Activated CD4-positive, alpha-beta T cell treated with anti-CD3 and anti-CD28 coated beads, Interleukin-2, amount 10 ng/mL, durations not matched to agents 7 days and 5 days (primary cell): Measurements from ENCODE around the gene PANX2. TPM values are rescaled to one million over a fixed set of nuclear protein-coding genes. Genes with fewer than 3 reads are reported as not detected.

Source experiments
- CTCF ChIA-PET: fragments of 350-600 bp; sonication (Branson Sonifier 250); formaldehyde crosslinking; loops from one replicate; lab custom pipeline; 2021; ENCODE audit warnings: antibody characterized with exemption; lab: Charles Lee
- POLR2A ChIA-PET: fragments of 350-600 bp; sonication (Branson Sonifier 250); formaldehyde crosslinking; loops from one replicate; lab custom pipeline; 2021; ENCODE audit warnings: antibody characterized with exemption; lab: Charles Lee
- DNase-seq: peaks from one replicate; pipeline ENCODE4 v3.0.0-alpha.2; 2020
- H3K27ac Mint-ChIP-seq: one replicate; pipeline ENCODE4 v1.8.0; 2021; ENCODE audit warnings: mild to moderate bottlenecking, moderate library complexity, mixed read lengths
- H3K27me3 Mint-ChIP-seq: one replicate; pipeline ENCODE4 v1.8.0; 2021; ENCODE audit warnings: mixed read lengths
- H3K36me3 Mint-ChIP-seq: one replicate; pipeline ENCODE4 v1.8.0; 2021; ENCODE audit warnings: low read depth, mixed read lengths
- H3K4me1 Mint-ChIP-seq: one replicate; pipeline ENCODE4 v1.8.0; 2021; ENCODE audit warnings: mixed read lengths
- H3K4me3 Mint-ChIP-seq: one replicate; pipeline ENCODE4 v1.8.0; 2021; ENCODE audit warnings: mild to moderate bottlenecking, moderate library complexity, mixed read lengths
- H3K9me3 Mint-ChIP-seq: one replicate; pipeline ENCODE4 v1.8.0; 2021; ENCODE audit warnings: mixed read lengths
- total RNA-seq, 2 experiments: library from RNA; stranded (reverse); gene quantifications; one replicate each; pipeline ENCODE4 v1.2.3, GENCODE V29; 2021

Gene PANX2
- total RNA-seq, 2 experiments from 2014 or later: 0.10 TPM

DNA sequence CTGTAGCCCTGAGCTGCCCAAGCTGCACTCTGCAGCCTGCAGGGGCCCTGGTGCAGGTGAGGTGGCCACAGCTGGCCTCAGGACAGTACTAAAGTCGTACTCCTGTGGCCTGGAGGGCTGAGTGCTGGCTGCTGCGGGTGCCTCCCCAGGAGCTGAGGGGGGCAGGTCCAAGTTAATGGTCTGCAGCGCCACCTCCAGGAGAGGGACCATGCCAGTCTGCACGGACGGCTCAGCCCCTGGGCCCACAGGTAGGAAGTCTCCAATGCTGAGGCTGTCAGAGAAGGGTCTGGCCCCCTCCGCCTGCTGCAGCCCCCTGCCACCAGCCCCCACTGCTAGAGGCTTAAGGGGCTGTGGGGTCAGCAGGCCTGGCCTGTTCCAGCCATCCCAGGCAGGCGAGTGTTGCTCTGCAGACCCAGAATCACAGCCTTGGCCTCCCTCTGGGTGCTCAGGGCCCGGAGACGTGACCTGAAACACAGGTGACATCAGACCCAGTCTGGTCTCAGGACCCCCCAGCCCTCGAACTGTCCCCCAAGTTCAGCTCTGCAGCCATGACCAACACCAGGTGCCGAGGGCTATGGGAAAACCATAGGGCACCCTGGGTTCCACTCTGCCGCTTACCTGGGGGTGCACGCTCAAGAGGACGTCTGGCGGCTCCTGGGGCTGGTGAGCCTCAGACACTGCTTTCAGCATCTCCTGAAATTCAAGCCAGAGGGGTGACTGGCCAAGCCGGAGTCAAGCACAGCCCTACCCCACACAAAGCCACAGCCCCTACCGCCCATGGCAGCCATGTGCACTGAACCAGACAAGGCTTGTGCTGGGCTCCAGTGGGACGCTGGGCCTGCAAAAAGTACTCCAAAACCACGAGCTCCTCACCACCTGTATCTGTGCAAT, 51.1 kb downstream of the PANX2 start:
- CTCF ChIA-PET: interaction anchor here (1.3 to 1.5 kb wide), 2 partner anchors 18 to 138 kb away, joined by 3 to 4 read pairs; no protein-coding TSS in a partner anchor
- no peaks in the 10 kb centered on the region for H3K27me3 Mint-ChIP-seq
- no peak overlapping the region for H3K27ac Mint-ChIP-seq
- POLR2A ChIA-PET: no interaction called here
- peaks cover 23% of the 10 kb centered on the region for H3K36me3 Mint-ChIP-seq
- no peak overlapping the region for H3K4me3 Mint-ChIP-seq
- no peaks in the 10 kb centered on the region for H3K9me3 Mint-ChIP-seq
- no peak for DNase-seq
- no peaks in the 10 kb centered on the region for H3K4me1 Mint-ChIP-seq

DNA sequence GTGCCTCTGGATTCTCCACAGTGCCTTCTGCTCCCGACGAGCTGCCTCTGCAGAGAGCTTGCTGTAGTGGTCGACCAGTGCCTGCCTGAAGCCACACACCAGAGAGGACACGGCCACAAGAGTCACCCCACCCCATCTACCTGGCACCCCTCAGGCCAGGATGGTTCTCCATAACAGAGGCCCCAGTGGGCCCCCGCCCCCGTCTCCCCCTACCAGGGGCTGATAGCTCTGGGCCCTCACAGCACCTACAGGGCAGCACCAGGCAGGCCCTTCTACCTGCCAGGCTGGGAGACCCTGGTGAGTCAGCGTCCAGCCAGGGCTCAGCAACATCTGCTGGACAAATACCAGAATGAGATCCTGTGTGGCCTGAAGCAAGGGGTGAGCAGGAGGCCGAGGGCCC, 52.0 kb downstream of the PANX2 start:
- no peak for DNase-seq
- Mint-ChIP-seq H3K9me3 (no peaks in the 10 kb centered on the region), H3K27ac (no peak overlapping the region), H3K4me1 (no peaks in the 10 kb centered on the region), H3K27me3 (no peaks in the 10 kb centered on the region), H3K4me3 (no peak overlapping the region), H3K36me3 (peaks cover 22% of the 10 kb centered on the region)
- CTCF ChIA-PET: no interaction called here
- POLR2A ChIA-PET: no interaction called here

GRCh38 chr22:50224071-50224470, 53.5 kb downstream of the PANX2 start:
- Mint-ChIP-seq H3K27ac (no peak overlapping the region), H3K9me3 (no peaks in the 10 kb centered on the region), H3K4me1 (no peaks in the 10 kb centered on the region), H3K36me3 (peaks cover 22% of the 10 kb centered on the region), H3K27me3 (no peaks in the 10 kb centered on the region), H3K4me3 (no peak overlapping the region)
- POLR2A ChIA-PET: no interaction called here
- no peak for DNase-seq
- CTCF ChIA-PET: no interaction called here

GRCh38 chr22:50225200-50225969, 54.9 kb downstream of the PANX2 start:
- DNase-seq: no peak
- no peaks in the 10 kb centered on the region for H3K4me1 Mint-ChIP-seq
- ChIA-PET CTCF (no interaction called here), POLR2A (no interaction called here)
- H3K27ac Mint-ChIP-seq: no peak overlapping the region
- H3K4me3 Mint-ChIP-seq: no peak overlapping the region
- no peaks in the 10 kb centered on the region for H3K27me3 Mint-ChIP-seq
- H3K36me3 Mint-ChIP-seq: peaks cover 25% of the 10 kb centered on the region
- H3K9me3 Mint-ChIP-seq: no peaks in the 10 kb centered on the region

DNA sequence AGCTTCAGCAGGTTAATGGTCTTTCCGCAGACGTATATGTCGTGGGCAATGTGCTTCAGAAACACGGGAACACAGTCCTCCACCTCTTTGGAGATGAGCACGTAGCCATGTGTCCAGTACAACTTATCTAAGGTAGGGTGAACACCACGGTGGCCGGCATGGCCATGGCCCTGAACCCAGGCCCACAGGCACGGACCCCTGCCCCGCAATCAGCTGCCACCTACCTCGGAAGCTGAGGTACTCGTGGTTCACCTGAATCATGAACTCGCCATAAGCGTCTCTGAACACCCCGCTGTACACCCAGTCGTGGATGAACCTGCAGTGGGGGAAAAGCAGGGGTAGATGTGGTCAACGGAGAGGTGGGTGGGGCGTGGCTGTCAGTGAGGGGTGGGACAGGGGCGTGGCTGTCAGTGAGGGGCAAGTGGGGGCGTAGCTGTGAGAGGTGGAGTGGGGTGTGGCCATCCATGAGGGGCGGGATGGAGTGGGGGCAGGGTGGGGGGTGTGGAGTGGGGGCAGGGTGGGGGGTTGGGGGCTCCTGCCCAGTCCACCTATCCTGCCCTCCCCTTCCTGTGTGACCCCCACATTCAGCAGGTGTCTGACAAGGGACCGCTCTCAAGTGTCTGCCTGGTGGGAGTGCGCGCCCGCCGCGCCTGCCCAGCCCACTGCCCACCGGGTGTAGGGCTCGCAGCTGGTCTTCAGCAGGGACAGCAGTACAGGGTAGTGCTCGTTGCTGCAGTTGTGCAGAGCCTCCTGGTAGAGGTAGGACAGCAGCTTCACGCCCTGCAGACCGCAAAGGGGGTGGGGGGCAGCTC, 55.7 kb downstream of the PANX2 start:
- no peak overlapping the region for H3K4me3 Mint-ChIP-seq
- DNase-seq: no peak
- no peak overlapping the region for H3K27ac Mint-ChIP-seq
- CTCF ChIA-PET: no interaction called here
- H3K4me1 Mint-ChIP-seq: no peaks in the 10 kb centered on the region
- POLR2A ChIA-PET: no interaction called here
- peaks cover 20% of the 10 kb centered on the region for H3K36me3 Mint-ChIP-seq
- no peaks in the 10 kb centered on the region for H3K9me3 Mint-ChIP-seq
- H3K27me3 Mint-ChIP-seq: no peaks in the 10 kb centered on the region

DNA sequence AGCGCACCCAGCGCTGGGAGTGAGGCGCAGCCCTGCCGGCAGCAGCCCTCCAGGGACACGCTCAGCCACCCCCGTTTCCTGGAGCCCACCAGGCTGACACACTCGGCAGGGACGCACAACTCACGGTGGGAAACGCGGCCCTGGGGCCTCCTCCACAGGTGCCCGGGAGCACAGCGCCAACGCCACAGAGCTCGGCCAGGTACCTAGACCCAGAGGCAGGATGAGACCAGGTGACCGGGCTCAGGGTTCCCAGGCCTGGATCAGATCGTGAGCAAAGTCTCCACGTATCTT, 56.3 kb downstream of the PANX2 start:
- Mint-ChIP-seq H3K4me3 (no peak overlapping the region), H3K9me3 (no peaks in the 10 kb centered on the region), H3K36me3 (peaks cover 20% of the 10 kb centered on the region), H3K27me3 (no peaks in the 10 kb centered on the region), H3K4me1 (no peaks in the 10 kb centered on the region), H3K27ac (no peak overlapping the region)
- POLR2A ChIA-PET: no interaction called here
- CTCF ChIA-PET: no interaction called here
- no peak for DNase-seq

GRCh38 chr22:50227579-50228215, 57.2 kb downstream of the PANX2 start:
- Mint-ChIP-seq H3K9me3 (no peaks in the 10 kb centered on the region), H3K36me3 (peaks cover 20% of the 10 kb centered on the region), H3K4me1 (no peaks in the 10 kb centered on the region), H3K27ac (no peak overlapping the region), H3K27me3 (no peaks in the 10 kb centered on the region), H3K4me3 (no peak overlapping the region)
- DNase-seq: no peak
- ChIA-PET POLR2A (no interaction called here), CTCF (interaction anchor here (1.1 to 1.2 kb wide), 2 partner anchors 10 to 241 kb away, joined by 3 read pairs; no protein-coding TSS in a partner anchor)

DNA sequence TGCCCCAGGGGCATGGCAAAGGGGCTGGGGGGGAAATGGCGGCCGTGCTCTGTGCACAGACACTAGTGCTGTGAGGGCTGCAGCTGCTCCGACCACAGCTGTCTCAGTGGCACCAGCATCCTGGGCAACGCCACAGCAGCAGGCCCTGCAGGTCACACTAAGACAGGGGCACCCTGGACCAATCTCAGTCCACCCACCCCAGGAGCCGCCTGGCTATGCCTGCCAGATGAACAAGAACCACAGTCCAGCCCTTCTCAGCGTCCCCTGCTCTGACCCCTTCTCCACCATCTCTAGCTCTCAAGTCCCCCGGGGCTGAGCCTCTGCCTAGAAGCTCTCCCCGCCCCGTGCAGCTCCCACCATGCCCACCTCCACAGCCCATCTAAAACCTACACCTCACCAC, 57.8 kb downstream of the PANX2 start:
- Mint-ChIP-seq H3K4me3 (no peak overlapping the region), H3K27me3 (no peaks in the 10 kb centered on the region), H3K9me3 (no peaks in the 10 kb centered on the region), H3K4me1 (no peaks in the 10 kb centered on the region), H3K36me3 (peaks cover 21% of the 10 kb centered on the region), H3K27ac (no peak overlapping the region)
- POLR2A ChIA-PET: no interaction called here
- DNase-seq: no peak
- CTCF ChIA-PET: interaction anchor here (1.1 to 1.2 kb wide), 2 partner anchors 9 to 240 kb away, joined by 3 read pairs; no protein-coding TSS in a partner anchor

- H3K36me3 Mint-ChIP-seq: peaks cover 21% of the 10 kb centered on the region
- no peaks in the 10 kb centered on the region for H3K27me3 Mint-ChIP-seq
- H3K9me3 Mint-ChIP-seq: no peaks in the 10 kb centered on the region
- no peak for DNase-seq
- no peak overlapping the region for H3K4me3 Mint-ChIP-seq
- no peak overlapping the region for H3K27ac Mint-ChIP-seq
- ChIA-PET POLR2A (no interaction called here), CTCF (no interaction called here)
- H3K4me1 Mint-ChIP-seq: no peaks in the 10 kb centered on the region
Observed at GRCh38 chr22:50229370-50229769, 58.8 kb downstream of the PANX2 start.

Other genes with a start within 250 kb of the PANX2 start
- 10 to 100 TPM; 39.7 to 44.7 TPM for gene PIM3, start 210.0 kb upstream of the PANX2 start, total RNA-seq
- gene IL17REL, start 158.0 kb upstream of the PANX2 start, total RNA-seq: not detected
- not detected for gene TTLL8, start 112.4 kb upstream of the PANX2 start, total RNA-seq
- gene MLC1, start 85.3 kb upstream of the PANX2 start, total RNA-seq: under 1 TPM; 0.25 to 0.83 TPM
- gene MOV10L1, start 80.7 kb upstream of the PANX2 start, total RNA-seq: not detected
- 100 to 1,000 TPM; 112 to 138 TPM for gene TRABD, start 15.2 kb downstream of the PANX2 start, total RNA-seq
- 10 to 100 TPM; 17.4 to 25.5 TPM for gene SELENOO, start 30.3 kb downstream of the PANX2 start, total RNA-seq
- 10 to 100 TPM; 62.9 to 71.4 TPM for gene TUBGCP6, start 74.3 kb downstream of the PANX2 start, total RNA-seq
- gene HDAC10, start 80.5 kb downstream of the PANX2 start, total RNA-seq: 10 to 100 TPM; 68.3 to 93.6 TPM
- 1 to 10 TPM; 2.9 TPM for gene MAPK12, start 91.0 kb downstream of the PANX2 start, total RNA-seq
- 10 to 100 TPM; 10.7 to 12.6 TPM for gene MAPK11, start 99.6 kb downstream of the PANX2 start, total RNA-seq
- gene PLXNB2, start 136.9 kb downstream of the PANX2 start, total RNA-seq: 10 to 100 TPM; 10.7 to 11.1 TPM
- gene DENND6B, start 156.3 kb downstream of the PANX2 start, total RNA-seq: 1 to 10 TPM; 3.1 to 3.6 TPM
- gene PPP6R2, start 172.6 kb downstream of the PANX2 start, total RNA-seq: 10 to 100 TPM; 55.6 to 67.6 TPM